ENCODE data around the gene STARD8.

STARD8 gene

GRCh38 chrX:68672581-68673318 is 25.3 kb downstream of the STARD8 start:
- peaks cover 4% of the 10 kb centered on the region for H3K36me3 Mint-ChIP-seq (ENCODE audit: low read depth)
- no peaks in the 10 kb centered on the region for H3K9me3 Mint-ChIP-seq
- TF ChIP-seq CTCF (IDR thresholded peaks at IDR 0.05; ENCODE audit: unreplicated experiment in 3 of 3): no peak
- no peaks in the 10 kb centered on the region for H3K27me3 Mint-ChIP-seq (ENCODE audit: low read depth)
- peaks cover 55% of the 10 kb centered on the region for H3K4me1 Mint-ChIP-seq
- H3K4me3 Mint-ChIP-seq: peak overlapping the region in 2 of 3 experiments; percentile 45 to 57
- peak overlapping the region; percentile 96 to 97 (median 96) for H3K27ac Mint-ChIP-seq

GRCh38 chrX:68675571-68675970 is 28.1 kb downstream of the STARD8 start:
- H3K27ac Mint-ChIP-seq: peak overlapping the region; percentile 65 to 87 (median 75)
- H3K9me3 Mint-ChIP-seq: peaks cover 2% of the 10 kb centered on the region
- no peak for TF ChIP-seq CTCF (IDR thresholded peaks at IDR 0.05; ENCODE audit: unreplicated experiment in 3 of 3)
- H3K4me3 Mint-ChIP-seq: no peak overlapping the region
- H3K36me3 Mint-ChIP-seq (ENCODE audit: low read depth): peaks cover 4% of the 10 kb centered on the region
- H3K27me3 Mint-ChIP-seq (ENCODE audit: low read depth): no peaks in the 10 kb centered on the region
- H3K4me1 Mint-ChIP-seq: peaks cover 57% of the 10 kb centered on the region

- peaks cover 1% of the 10 kb centered on the region for H3K36me3 Mint-ChIP-seq (ENCODE audit: low read depth)
- H3K4me3 Mint-ChIP-seq: no peak overlapping the region
- peaks cover 50% of the 10 kb centered on the region for H3K4me1 Mint-ChIP-seq
- peaks cover 3% of the 10 kb centered on the region for H3K9me3 Mint-ChIP-seq
- no peaks in the 10 kb centered on the region for H3K27me3 Mint-ChIP-seq (ENCODE audit: low read depth)
- TF ChIP-seq CTCF (IDR thresholded peaks at IDR 0.05; ENCODE audit: unreplicated experiment in 3 of 3): no peak
- H3K27ac Mint-ChIP-seq: peak overlapping the region; percentile 65 to 87 (median 75)
Measured at GRCh38 chrX:68676335-68676734, 28.9 kb downstream of the STARD8 start.

GRCh38 chrX:68677998-68678397 is 30.5 kb downstream of the STARD8 start:
- Mint-ChIP-seq H3K4me3 (peak overlapping the region in 2 of 3 experiments; percentile 7 to 16), H3K27ac (peak overlapping the region; percentile 15 to 83 (median 72)), H3K36me3 (ENCODE audit: low read depth) (no peaks in the 10 kb centered on the region), H3K27me3 (ENCODE audit: low read depth) (no peaks in the 10 kb centered on the region), H3K4me1 (peaks cover 41% of the 10 kb centered on the region), H3K9me3 (peaks cover 3% of the 10 kb centered on the region)
- TF ChIP-seq CTCF (IDR thresholded peaks at IDR 0.05; ENCODE audit: unreplicated experiment in 3 of 3): no peak

- no peaks in the 10 kb centered on the region for H3K36me3 Mint-ChIP-seq (ENCODE audit: low read depth)
- H3K27ac Mint-ChIP-seq: peak overlapping the region; percentile 31 to 71 (median 42)
- no peak overlapping the region for H3K4me3 Mint-ChIP-seq
- no peak for TF ChIP-seq CTCF (IDR thresholded peaks at IDR 0.05; ENCODE audit: unreplicated experiment in 3 of 3)
- H3K27me3 Mint-ChIP-seq (ENCODE audit: low read depth): peaks cover 6% of the 10 kb centered on the region
- peaks cover 3% of the 10 kb centered on the region for H3K9me3 Mint-ChIP-seq
- peaks cover 36% of the 10 kb centered on the region for H3K4me1 Mint-ChIP-seq
Measured at GRCh38 chrX:68681443-68681941, 34.0 kb downstream of the STARD8 start.

GRCh38 chrX:68682790-68683189 is 35.3 kb downstream of the STARD8 start:
- H3K4me3 Mint-ChIP-seq: no peak overlapping the region
- peaks cover 6% of the 10 kb centered on the region for H3K27me3 Mint-ChIP-seq (ENCODE audit: low read depth)
- H3K27ac Mint-ChIP-seq: peak overlapping the region in 1 of 3 experiments; percentile 4
- no peaks in the 10 kb centered on the region for H3K36me3 Mint-ChIP-seq (ENCODE audit: low read depth)
- H3K9me3 Mint-ChIP-seq: peaks cover 5% of the 10 kb centered on the region
- no peak for TF ChIP-seq CTCF (IDR thresholded peaks at IDR 0.05; ENCODE audit: unreplicated experiment in 3 of 3)
- H3K4me1 Mint-ChIP-seq: peaks cover 38% of the 10 kb centered on the region

Measured in nephron (organoid).